GM23338 (cell line): Measurements from ENCODE around the gene CEP57. TPM values are rescaled to one million over a fixed set of nuclear protein-coding genes. Genes with fewer than 3 reads are reported as not detected.

Source experiments
- CREB1 ChIP-seq: fragments of 250-450 bp; sonication (Bioruptor Pico); IDR thresholded peaks from 2 replicates; pipeline ENCODE4 v1.5.0; 2020; ENCODE audit warnings: low read depth, mild to moderate bottlenecking, moderate library complexity
- EZH2phosphoT487 ChIP-seq: fragments of 200-600 bp; sonication (generic); IDR thresholded peaks from one replicate; pipeline ENCODE4 v1.8.1; 2018; ENCODE audit warnings: antibody characterized with exemption; ENCODE audit not compliant: unreplicated experiment
- JUNB ChIP-seq: IDR thresholded peaks from one replicate; pipeline ENCODE4 v1.6.1; 2016; ENCODE audit warnings: antibody characterized with exemption; ENCODE audit not compliant: unreplicated experiment
- NANOG ChIP-seq: IDR thresholded peaks from 2 replicates; pipeline ENCODE4 v1.6.1; 2016; ENCODE audit warnings: antibody characterized with exemption, borderline replicate concordance
- ZNF114 ChIP-seq: fragments of 250-450 bp; sonication (Bioruptor Pico); IDR thresholded peaks from 2 replicates; pipeline ENCODE4 v1.5.0; 2020; ENCODE audit warnings: mild to moderate bottlenecking, moderate library complexity
- ZNF331 ChIP-seq: fragments of 250-450 bp; sonication (Bioruptor Pico); IDR thresholded peaks from 2 replicates; pipeline ENCODE4 v1.5.0; 2020; ENCODE audit warnings: low read depth, mild to moderate bottlenecking, moderate library complexity
- polyA plus RNA-seq: library from polyadenylated mRNA; unstranded; fragments of >200 nt; fragmentation: Nextera tagmentation; extraction: Ambion mirVana; gene quantifications from 2 replicates; pipeline ENCODE4 v1.2.1, GENCODE V29; 2016
- total RNA-seq: library from RNA; depleted of rRNA; stranded (reverse); fragments of >200 nt; shearing (Covaris generic); gene quantifications from 2 replicates; pipeline ENCODE4 v1.2.3, GENCODE V29; 2014
- TF ChIP-seq, protein P1 (sequence below): fragments of 250-450 bp; sonication (Bioruptor Pico); IDR thresholded peaks from 2 replicates; pipeline ENCODE4 v1.5.0; 2020; ENCODE audit warnings: mild to moderate bottlenecking, moderate library complexity
- TF ChIP-seq, protein P2 (sequence below): IDR thresholded peaks from 2 replicates; pipeline ENCODE4 v1.6.1; 2016; ENCODE audit warnings: antibody characterized with exemption
- TF ChIP-seq, protein P3 (sequence below), 2 experiments: fragments of 200-600 bp in 1 of 2; sonication (generic) in 1 of 2; conservative IDR thresholded peaks; 2 replicates each; pipeline versions ENCODE4 v1.5.1 to v1.6.1; 2016 to 2017; ENCODE audit warnings: antibody characterized with exemption in 2 of 2, low read depth in 2 of 2, mild to moderate bottlenecking in 2 of 2, moderate library complexity in 1 of 2

The CEP57 gene
- total and polyA plus RNA-seq, 2 experiments from 2014 or later, result 76.2 to 124 TPM

DNA sequence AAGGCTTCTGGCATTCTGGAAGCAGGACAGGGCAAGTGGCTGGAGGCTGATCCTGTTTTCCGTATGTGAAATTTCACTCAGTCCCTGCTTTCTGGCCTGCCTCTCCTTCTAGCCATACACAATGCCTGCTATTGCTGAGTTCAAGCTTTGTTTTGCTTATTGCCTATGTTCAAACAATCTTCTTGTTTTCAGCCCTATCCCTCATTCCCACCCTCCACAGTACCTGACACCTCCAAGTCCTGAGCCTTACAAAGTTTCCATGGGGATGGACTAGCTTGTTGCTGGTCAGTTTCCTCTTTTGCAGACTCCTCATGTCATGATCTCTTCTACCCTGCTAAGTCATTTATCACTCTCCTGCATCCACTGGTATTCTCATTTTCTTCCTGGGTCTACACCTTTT lies 38.8 kb upstream of the CEP57 start (continued):
- TF ChIP-seq, protein P1, sequence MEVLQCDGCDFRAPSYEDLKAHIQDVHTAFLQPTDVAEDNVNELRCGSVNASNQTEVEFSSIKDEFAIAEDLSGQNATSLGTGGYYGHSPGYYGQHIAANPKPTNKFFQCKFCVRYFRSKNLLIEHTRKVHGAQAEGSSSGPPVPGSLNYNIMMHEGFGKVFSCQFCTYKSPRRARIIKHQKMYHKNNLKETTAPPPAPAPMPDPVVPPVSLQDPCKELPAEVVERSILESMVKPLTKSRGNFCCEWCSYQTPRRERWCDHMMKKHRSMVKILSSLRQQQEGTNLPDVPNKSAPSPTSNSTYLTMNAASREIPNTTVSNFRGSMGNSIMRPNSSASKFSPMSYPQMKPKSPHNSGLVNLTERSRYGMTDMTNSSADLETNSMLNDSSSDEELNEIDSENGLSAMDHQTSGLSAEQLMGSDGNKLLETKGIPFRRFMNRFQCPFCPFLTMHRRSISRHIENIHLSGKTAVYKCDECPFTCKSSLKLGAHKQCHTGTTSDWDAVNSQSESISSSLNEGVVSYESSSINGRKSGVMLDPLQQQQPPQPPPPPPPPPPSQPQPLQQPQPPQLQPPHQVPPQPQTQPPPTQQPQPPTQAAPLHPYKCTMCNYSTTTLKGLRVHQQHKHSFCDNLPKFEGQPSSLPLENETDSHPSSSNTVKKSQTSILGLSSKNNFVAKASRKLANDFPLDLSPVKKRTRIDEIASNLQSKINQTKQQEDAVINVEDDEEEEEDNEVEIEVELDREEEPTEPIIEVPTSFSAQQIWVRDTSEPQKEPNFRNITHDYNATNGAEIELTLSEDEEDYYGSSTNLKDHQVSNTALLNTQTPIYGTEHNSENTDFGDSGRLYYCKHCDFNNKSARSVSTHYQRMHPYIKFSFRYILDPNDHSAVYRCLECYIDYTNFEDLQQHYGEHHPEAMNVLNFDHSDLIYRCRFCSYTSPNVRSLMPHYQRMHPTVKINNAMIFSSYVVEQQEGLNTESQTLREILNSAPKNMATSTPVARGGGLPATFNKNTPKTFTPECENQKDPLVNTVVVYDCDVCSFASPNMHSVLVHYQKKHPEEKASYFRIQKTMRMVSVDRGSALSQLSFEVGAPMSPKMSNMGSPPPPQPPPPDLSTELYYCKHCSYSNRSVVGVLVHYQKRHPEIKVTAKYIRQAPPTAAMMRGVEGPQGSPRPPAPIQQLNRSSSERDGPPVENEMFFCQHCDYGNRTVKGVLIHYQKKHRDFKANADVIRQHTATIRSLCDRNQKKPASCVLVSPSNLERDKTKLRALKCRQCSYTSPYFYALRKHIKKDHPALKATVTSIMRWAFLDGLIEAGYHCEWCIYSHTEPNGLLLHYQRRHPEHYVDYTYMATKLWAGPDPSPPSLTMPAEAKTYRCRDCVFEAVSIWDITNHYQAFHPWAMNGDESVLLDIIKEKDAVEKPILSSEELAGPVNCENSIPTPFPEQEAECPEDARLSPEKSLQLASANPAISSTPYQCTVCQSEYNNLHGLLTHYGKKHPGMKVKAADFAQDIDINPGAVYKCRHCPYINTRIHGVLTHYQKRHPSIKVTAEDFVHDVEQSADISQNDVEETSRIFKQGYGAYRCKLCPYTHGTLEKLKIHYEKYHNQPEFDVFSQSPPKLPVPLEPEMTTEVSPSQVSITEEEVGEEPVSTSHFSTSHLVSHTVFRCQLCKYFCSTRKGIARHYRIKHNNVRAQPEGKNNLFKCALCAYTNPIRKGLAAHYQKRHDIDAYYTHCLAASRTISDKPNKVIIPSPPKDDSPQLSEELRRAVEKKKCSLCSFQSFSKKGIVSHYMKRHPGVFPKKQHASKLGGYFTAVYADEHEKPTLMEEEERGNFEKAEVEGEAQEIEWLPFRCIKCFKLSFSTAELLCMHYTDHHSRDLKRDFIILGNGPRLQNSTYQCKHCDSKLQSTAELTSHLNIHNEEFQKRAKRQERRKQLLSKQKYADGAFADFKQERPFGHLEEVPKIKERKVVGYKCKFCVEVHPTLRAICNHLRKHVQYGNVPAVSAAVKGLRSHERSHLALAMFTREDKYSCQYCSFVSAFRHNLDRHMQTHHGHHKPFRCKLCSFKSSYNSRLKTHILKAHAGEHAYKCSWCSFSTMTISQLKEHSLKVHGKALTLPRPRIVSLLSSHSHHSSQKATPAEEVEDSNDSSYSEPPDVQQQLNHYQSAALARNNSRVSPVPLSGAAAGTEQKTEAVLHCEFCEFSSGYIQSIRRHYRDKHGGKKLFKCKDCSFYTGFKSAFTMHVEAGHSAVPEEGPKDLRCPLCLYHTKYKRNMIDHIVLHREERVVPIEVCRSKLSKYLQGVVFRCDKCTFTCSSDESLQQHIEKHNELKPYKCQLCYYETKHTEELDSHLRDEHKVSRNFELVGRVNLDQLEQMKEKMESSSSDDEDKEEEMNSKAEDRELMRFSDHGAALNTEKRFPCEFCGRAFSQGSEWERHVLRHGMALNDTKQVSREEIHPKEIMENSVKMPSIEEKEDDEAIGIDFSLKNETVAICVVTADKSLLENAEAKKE (CRISPR knock-in tag), result no peak
- TF ChIP-seq JUNB (no peak), NANOG (no peak), ZNF331 (CRISPR knock-in tag) (no peak), CREB1 (CRISPR knock-in tag) (no peak), EZH2phosphoT487 (no peak), ZNF114 (CRISPR knock-in tag) (no peak)
- TF ChIP-seq, protein P2, sequence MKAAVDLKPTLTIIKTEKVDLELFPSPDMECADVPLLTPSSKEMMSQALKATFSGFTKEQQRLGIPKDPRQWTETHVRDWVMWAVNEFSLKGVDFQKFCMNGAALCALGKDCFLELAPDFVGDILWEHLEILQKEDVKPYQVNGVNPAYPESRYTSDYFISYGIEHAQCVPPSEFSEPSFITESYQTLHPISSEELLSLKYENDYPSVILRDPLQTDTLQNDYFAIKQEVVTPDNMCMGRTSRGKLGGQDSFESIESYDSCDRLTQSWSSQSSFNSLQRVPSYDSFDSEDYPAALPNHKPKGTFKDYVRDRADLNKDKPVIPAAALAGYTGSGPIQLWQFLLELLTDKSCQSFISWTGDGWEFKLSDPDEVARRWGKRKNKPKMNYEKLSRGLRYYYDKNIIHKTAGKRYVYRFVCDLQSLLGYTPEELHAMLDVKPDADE, result no peak
- TF ChIP-seq, protein P3, sequence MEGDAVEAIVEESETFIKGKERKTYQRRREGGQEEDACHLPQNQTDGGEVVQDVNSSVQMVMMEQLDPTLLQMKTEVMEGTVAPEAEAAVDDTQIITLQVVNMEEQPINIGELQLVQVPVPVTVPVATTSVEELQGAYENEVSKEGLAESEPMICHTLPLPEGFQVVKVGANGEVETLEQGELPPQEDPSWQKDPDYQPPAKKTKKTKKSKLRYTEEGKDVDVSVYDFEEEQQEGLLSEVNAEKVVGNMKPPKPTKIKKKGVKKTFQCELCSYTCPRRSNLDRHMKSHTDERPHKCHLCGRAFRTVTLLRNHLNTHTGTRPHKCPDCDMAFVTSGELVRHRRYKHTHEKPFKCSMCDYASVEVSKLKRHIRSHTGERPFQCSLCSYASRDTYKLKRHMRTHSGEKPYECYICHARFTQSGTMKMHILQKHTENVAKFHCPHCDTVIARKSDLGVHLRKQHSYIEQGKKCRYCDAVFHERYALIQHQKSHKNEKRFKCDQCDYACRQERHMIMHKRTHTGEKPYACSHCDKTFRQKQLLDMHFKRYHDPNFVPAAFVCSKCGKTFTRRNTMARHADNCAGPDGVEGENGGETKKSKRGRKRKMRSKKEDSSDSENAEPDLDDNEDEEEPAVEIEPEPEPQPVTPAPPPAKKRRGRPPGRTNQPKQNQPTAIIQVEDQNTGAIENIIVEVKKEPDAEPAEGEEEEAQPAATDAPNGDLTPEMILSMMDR (conservative IDR thresholded peaks at IDR 0.05; ENCODE audit: low read depth in 2 of 2), result no peak
